GM12878 (cell line): ENCODE results near the gene KLHDC8A. TPM values are rescaled to one million over a fixed set of nuclear protein-coding genes. Genes with fewer than 3 reads are reported as not detected.

Source experiments
- ATAC-seq: fragments of 200-7000 bp; cut with Tn5 transposase; 3 replicates; pipeline ENCODE4 v1.9.1; 2020; ENCODE audit warnings: mild to moderate bottlenecking, moderate library complexity
- BruUV-seq: library from RNA; stranded (reverse); fragments of 400-500 nt; replicated peaks from 2 replicates; lab custom pipeline; 2021; lab: Mats Ljungman, UMichigan
- CTCF ChIA-PET: fragments of 300-600 bp; sonication (Branson Sonifier 250); formaldehyde crosslinking; extraction: SDS; loops from one replicate; lab custom pipeline; 2021; ENCODE audit warnings: inconsistent platforms; lab: Yijun Ruan, JAX
- POLR2A ChIA-PET: fragments of 350-600 bp; formaldehyde crosslinking; extraction: SDS; loops from one replicate; lab custom pipeline; 2021; ENCODE audit warnings: inconsistent platforms; lab: Charles Lee
- RAD21 ChIA-PET: fragments of 300-600 bp; sonication (Branson Sonifier 250); formaldehyde crosslinking; loops from one replicate; lab custom pipeline; 2023; ENCODE audit warnings: antibody characterized with exemption; ENCODE audit not compliant: unreplicated experiment; lab: Charles Lee
- SMC1A ChIA-PET: fragments of 300-600 bp; sonication (Branson Sonifier 250); formaldehyde crosslinking; loops from one replicate; lab custom pipeline; 2023; ENCODE audit not compliant: unreplicated experiment, uncharacterized antibody; lab: Charles Lee
- DNase-seq: peaks from one replicate; pipeline ENCODE4 v3.0.0-alpha.2; 2011; ENCODE audit warnings: low read depth, low spot score
- FAIRE-seq: peaks from 3 replicates; lab custom pipeline; 2011; peaks lifted over from hg19 to GRCh38; lab: Jason Lieb, UNC
- H2AFZ ChIP-seq: 2 replicates; pipeline ENCODE4 v1.6.0; 2011; ENCODE audit warnings: low read depth, low read length, control low read depth; ENCODE audit not compliant: control insufficient read depth
- H3K27ac ChIP-seq: 2 replicates; pipeline ENCODE4 v1.5.1; 2011; ENCODE audit warnings: control low read depth; ENCODE audit not compliant: control insufficient read depth, insufficient read depth
- H3K27me3 ChIP-seq, 2 experiments: replicated peaks in 1 of 2; 2 replicates each; pipeline versions ENCODE4 v1.6.0 to v1.6.1; 2011; ENCODE audit warnings: low read length in 1 of 2; ENCODE audit not compliant: control insufficient read depth in 2 of 2, insufficient read depth in 2 of 2
- H3K36me3 ChIP-seq, 2 experiments: 2 replicates each; pipeline ENCODE4 v1.5.1; 2011; ENCODE audit warnings: low read length in 1 of 2; ENCODE audit not compliant: control insufficient read depth in 2 of 2, insufficient read depth in 2 of 2
- H3K4me1 ChIP-seq: 2 replicates; pipeline ENCODE4 v1.6.1; 2011; ENCODE audit warnings: mild to moderate bottlenecking, low read length, moderate library complexity, mixed read lengths; ENCODE audit not compliant: control insufficient read depth, insufficient read depth
- H3K4me2 ChIP-seq: 2 replicates; pipeline ENCODE4 v1.6.0; 2011; ENCODE audit warnings: control low read depth; ENCODE audit not compliant: control insufficient read depth, insufficient read depth
- H3K4me3 ChIP-seq: fragments of 200-600 bp; sonication (generic); 2 replicates; pipeline ENCODE4 v1.5.1; 2016
- H3K79me2 ChIP-seq: 2 replicates; pipeline ENCODE4 v1.6.0; 2011; ENCODE audit warnings: low read length; ENCODE audit not compliant: control insufficient read depth, insufficient read depth
- H3K9ac ChIP-seq: 2 replicates; pipeline ENCODE4 v1.8.0; 2011; ENCODE audit warnings: low read length, control low read depth, mixed read lengths; ENCODE audit not compliant: control insufficient read depth, insufficient read depth
- H3K9me3 ChIP-seq: replicated peaks from 3 replicates; pipeline ENCODE4 v1.5.1; 2011; ENCODE audit warnings: mild to moderate bottlenecking, low read length; ENCODE audit not compliant: control insufficient read depth, insufficient read depth
- H4K20me1 ChIP-seq: 2 replicates; pipeline ENCODE4 v1.6.0; 2011; ENCODE audit not compliant: control insufficient read depth, insufficient read depth
- HDAC6 ChIP-seq: fragments of 200-600 bp; sonication (generic); IDR thresholded peaks from one replicate; pipeline ENCODE4 v1.8.0; 2017; ENCODE audit warnings: antibody characterized with exemption; ENCODE audit not compliant: unreplicated experiment
- KLF5 ChIP-seq: fragments of 450-650 bp; IDR thresholded peaks from 2 replicates; pipeline ENCODE4 v1.6.1; 2014; ENCODE audit warnings: mild to moderate bottlenecking; ENCODE audit not compliant: partially characterized antibody
- MTA3 ChIP-seq: IDR thresholded peaks from 2 replicates; pipeline ENCODE4 v1.6.1; 2012; ENCODE audit warnings: low read length, inconsistent platforms, borderline replicate concordance
- MYC ChIP-seq: IDR thresholded peaks from 2 replicates; pipeline ENCODE4 v1.6.1; 2011; ENCODE audit warnings: mild to moderate bottlenecking, low read length, moderate library complexity, inconsistent platforms; ENCODE audit not compliant: insufficient read depth, insufficient replicate concordance, insufficient read length, severe bottlenecking
- NFYA ChIP-seq: IDR thresholded peaks from 2 replicates; pipeline ENCODE4 v1.6.1; 2011; ENCODE audit warnings: low read depth, mild to moderate bottlenecking, low read length, improper control_type of control experiment, borderline replicate concordance
- RBBP5 ChIP-seq: fragments of 200-600 bp; sonication (generic); conservative IDR thresholded peaks from 2 replicates; pipeline ENCODE4 v1.6.1; 2016
- RFX5 ChIP-seq: IDR thresholded peaks from 2 replicates; pipeline ENCODE4 v1.6.1; 2011; ENCODE audit warnings: low read depth, low read length, improper control_type of control experiment
- WGBS: methylation state at CpG from one replicate; pipeline ENCODE4 v1.1.6; 2016; ENCODE audit warnings: low lambda C conversion rate; ENCODE audit not compliant: insufficient replicate concordance, insufficient coverage; ENCODE audit errors: missing lambda C conversion rate; 5-methylcytosine and 5-hydroxymethylcytosine counted together
- in situ Hi-C: fragments of 300-500 bp; cut with MboI; formaldehyde crosslinking; loops from 9 replicates; pipeline ENCODE4 v1.14.3; 2018; ENCODE audit warnings: mixed read lengths
- intact Hi-C: fragments of 100-400 bp; cut with micrococcal nuclease; formaldehyde crosslinking; loops from one replicate; pipeline ENCODE4 v1.14.2; 2022; ENCODE audit not compliant: unreplicated experiment
- polyA plus RNA-seq, 11 experiments: library from polyadenylated mRNA; depleted of rRNA in 4 of 11; unstranded in 6 of 11; stranded (reverse) in 5 of 11; fragments of >200 nt; fragmentation: Nextera tagmentation in 4 of 11; fragmentation: Illumina TruSeq in 1 of 11; extraction: Ambion mirVana in 4 of 11; extraction: Trizol in 1 of 11; gene quantifications; 1 replicate in 1 of 11; 2 replicates in 10 of 11; pipeline versions ENCODE4 v1.2.1 to v1.2.3, GENCODE V29; 2011 to 2016; ENCODE audit warnings: inconsistent platforms in 2 of 11, missing spikeins in 2 of 11, low read depth in 1 of 11
- total RNA-seq, 4 experiments: library from RNA; depleted of rRNA in 3 of 4; stranded (reverse); fragments of >200 nt in 3 of 4; fragmentation: Illumina TruSeq in 1 of 4; extraction: Trizol in 1 of 4; gene quantifications; 2 replicates each; pipeline versions ENCODE4 v1.2.1 to v1.2.3, GENCODE V29; 2013 to 2021
- TF ChIP-seq, protein P1 (sequence below): IDR thresholded peaks from 2 replicates; pipeline ENCODE4 v1.6.1; 2011; ENCODE audit warnings: borderline replicate concordance, low read depth, mild to moderate bottlenecking, moderate library complexity, low read length; ENCODE audit not compliant: insufficient read depth, poor library complexity, severe bottlenecking
- TF ChIP-seq, protein P2 (sequence below): IDR thresholded peaks from 2 replicates; pipeline ENCODE4 v1.6.1; 2011; ENCODE audit warnings: borderline replicate concordance, low read depth, mild to moderate bottlenecking, moderate library complexity, mixed read lengths, low read length; ENCODE audit not compliant: insufficient read depth; ENCODE audit errors: extremely low read length
- TF ChIP-seq, protein P3 (sequence below): IDR thresholded peaks from 2 replicates; pipeline ENCODE4 v1.6.1; 2011; ENCODE audit warnings: mild to moderate bottlenecking, low read depth, low read length, moderate library complexity; ENCODE audit not compliant: insufficient replicate concordance
- TF ChIP-seq, protein P4 (sequence below): fragments of 450-650 bp; IDR thresholded peaks from 2 replicates; pipeline ENCODE4 v1.6.1; 2017; ENCODE audit warnings: mild to moderate bottlenecking, moderate library complexity

Gene KLHDC8A
- total and polyA plus RNA-seq, 10 of the 15 experiments (the other 5 are each of a cell fraction or from before 2014, with no cell fraction given) = not detected

DNA sequence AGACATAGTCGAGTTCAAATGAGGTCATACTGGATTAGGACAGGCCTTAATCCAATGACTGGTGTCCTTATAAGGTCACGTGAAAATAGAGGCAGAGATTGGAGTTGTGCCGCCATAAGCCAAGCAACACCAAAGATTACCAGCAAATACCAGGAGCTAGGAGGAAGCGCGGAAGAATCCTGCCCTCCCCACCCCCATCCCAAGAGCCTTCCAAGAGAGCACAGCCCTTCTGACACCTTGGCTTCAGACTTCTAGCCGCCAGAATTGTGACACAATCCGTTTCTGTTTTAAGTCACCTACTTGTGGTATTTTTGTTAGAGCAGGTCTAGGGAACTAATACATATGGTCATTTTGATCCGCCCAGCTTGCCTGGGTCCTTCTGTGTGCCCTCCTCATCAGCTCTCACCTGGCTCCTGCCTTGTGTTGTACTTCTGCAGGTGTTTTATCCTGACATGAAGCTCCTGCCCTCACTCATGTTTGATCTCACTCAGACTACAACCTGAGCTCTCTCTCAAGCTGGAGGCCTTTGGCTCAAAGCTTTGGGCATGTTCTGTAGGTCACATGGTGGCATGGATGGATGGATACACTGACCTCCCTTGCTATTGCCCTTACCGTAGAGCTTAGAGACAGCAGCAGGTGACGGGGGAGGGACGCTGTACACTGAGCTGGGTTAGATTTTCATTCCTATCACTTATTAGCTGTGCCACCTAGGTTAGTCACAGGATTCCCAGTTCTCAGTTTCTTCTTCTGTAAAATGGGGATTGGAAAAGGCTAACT is 24.5 kb downstream of the KLHDC8A start:
- ChIA-PET RAD21 (interaction anchor here (1.1 to 23.9 kb wide), 3 partner anchors 58 to 192 kb away, joined by 6 to 892 read pairs (median 8); no protein-coding TSS in a partner anchor), POLR2A (interaction anchor here (0.6 kb wide), 1 partner anchor 97 kb away, joined by 3 read pairs; no protein-coding TSS in a partner anchor), SMC1A (interaction anchor here (0.6 to 35.1 kb wide), 9 partner anchors 10 to 524 kb away, joined by 3 to 1445 read pairs (median 3); no protein-coding TSS in a partner anchor), CTCF (interaction anchor here (0.6 to 59.5 kb wide), 12 partner anchors 8 to 192 kb away, joined by 3 to 2333 read pairs (median 5); no protein-coding TSS in a partner anchor)
- H2AFZ ChIP-seq = no peak overlapping the region
- BruUV-seq = no TSS peak
- H3K79me2 ChIP-seq = no peaks in the 10 kb centered on the region
- H3K27me3 ChIP-seq = peaks cover 5 to 13% of the 10 kb centered on the region in 2 experiments
- no peak for TF ChIP-seq HDAC6
- TF ChIP-seq MYC = no peak
- TF ChIP-seq, protein P1, sequence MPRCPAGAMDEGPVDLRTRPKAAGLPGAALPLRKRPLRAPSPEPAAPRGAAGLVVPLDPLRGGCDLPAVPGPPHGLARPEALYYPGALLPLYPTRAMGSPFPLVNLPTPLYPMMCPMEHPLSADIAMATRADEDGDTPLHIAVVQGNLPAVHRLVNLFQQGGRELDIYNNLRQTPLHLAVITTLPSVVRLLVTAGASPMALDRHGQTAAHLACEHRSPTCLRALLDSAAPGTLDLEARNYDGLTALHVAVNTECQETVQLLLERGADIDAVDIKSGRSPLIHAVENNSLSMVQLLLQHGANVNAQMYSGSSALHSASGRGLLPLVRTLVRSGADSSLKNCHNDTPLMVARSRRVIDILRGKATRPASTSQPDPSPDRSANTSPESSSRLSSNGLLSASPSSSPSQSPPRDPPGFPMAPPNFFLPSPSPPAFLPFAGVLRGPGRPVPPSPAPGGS = no peak
- no peak for TF ChIP-seq NFYA
- TF ChIP-seq, protein P2, sequence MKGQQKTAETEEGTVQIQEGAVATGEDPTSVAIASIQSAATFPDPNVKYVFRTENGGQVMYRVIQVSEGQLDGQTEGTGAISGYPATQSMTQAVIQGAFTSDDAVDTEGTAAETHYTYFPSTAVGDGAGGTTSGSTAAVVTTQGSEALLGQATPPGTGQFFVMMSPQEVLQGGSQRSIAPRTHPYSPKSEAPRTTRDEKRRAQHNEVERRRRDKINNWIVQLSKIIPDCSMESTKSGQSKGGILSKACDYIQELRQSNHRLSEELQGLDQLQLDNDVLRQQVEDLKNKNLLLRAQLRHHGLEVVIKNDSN = no peak
- TF ChIP-seq KLF5 = no peak
- no peak for TF ChIP-seq RBBP5
- TF ChIP-seq, protein P3, sequence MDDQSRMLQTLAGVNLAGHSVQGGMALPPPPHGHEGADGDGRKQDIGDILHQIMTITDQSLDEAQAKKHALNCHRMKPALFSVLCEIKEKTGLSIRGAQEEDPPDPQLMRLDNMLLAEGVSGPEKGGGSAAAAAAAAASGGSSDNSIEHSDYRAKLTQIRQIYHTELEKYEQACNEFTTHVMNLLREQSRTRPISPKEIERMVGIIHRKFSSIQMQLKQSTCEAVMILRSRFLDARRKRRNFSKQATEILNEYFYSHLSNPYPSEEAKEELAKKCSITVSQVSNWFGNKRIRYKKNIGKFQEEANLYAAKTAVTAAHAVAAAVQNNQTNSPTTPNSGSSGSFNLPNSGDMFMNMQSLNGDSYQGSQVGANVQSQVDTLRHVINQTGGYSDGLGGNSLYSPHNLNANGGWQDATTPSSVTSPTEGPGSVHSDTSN = no peak
- no peak for TF ChIP-seq RFX5
- TF ChIP-seq MTA3 = no peak
- TF ChIP-seq, protein P4, sequence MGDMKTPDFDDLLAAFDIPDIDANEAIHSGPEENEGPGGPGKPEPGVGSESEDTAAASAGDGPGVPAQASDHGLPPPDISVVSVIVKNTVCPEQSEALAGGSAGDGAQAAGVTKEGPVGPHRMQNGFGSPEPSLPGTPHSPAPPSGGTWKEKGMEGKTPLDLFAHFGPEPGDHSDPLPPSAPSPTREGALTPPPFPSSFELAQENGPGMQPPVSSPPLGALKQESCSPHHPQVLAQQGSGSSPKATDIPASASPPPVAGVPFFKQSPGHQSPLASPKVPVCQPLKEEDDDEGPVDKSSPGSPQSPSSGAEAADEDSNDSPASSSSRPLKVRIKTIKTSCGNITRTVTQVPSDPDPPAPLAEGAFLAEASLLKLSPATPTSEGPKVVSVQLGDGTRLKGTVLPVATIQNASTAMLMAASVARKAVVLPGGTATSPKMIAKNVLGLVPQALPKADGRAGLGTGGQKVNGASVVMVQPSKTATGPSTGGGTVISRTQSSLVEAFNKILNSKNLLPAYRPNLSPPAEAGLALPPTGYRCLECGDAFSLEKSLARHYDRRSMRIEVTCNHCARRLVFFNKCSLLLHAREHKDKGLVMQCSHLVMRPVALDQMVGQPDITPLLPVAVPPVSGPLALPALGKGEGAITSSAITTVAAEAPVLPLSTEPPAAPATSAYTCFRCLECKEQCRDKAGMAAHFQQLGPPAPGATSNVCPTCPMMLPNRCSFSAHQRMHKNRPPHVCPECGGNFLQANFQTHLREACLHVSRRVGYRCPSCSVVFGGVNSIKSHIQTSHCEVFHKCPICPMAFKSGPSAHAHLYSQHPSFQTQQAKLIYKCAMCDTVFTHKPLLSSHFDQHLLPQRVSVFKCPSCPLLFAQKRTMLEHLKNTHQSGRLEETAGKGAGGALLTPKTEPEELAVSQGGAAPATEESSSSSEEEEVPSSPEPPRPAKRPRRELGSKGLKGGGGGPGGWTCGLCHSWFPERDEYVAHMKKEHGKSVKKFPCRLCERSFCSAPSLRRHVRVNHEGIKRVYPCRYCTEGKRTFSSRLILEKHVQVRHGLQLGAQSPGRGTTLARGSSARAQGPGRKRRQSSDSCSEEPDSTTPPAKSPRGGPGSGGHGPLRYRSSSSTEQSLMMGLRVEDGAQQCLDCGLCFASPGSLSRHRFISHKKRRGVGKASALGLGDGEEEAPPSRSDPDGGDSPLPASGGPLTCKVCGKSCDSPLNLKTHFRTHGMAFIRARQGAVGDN = no peak
- H3K4me3 ChIP-seq = no peak overlapping the region
- 41% methylated on average over 11 of the region's 11 CpGs for WGBS
- FAIRE-seq (no peak), DNase-seq (no peak), ATAC-seq (no peak)
- no peak overlapping the region for H3K4me2 ChIP-seq
- H3K9me3 ChIP-seq = no peaks in the 10 kb centered on the region
- H4K20me1 ChIP-seq = no peaks in the 10 kb centered on the region; the same call in 1 of the 2 replicates
- H3K27ac ChIP-seq = no peak overlapping the region
- no peaks in the 10 kb centered on the region for H3K4me1 ChIP-seq
- no peak overlapping the region for H3K9ac ChIP-seq
- intact Hi-C loops = loop anchor here (10.0 kb wide), 1 partner anchor 357 kb away; no protein-coding TSS in a partner anchor
- in situ Hi-C loops = no loop called here
- no peaks in the 10 kb centered on the region for H3K36me3 ChIP-seq
